Activated CD4-positive, alpha-beta T cell treated with anti-CD3 and anti-CD28 coated beads, Interleukin-2, amount 10 ng/mL, durations not matched to agents 7 days and 5 days (primary cell): ENCODE data around the gene NRXN2. TPM values are rescaled to one million over a fixed set of nuclear protein-coding genes. Genes with fewer than 3 reads are reported as not detected.
A peak's percentile ranks its signal among the peaks of the same experiment; 100 is the strongest.

Source experiments
- CTCF ChIA-PET: fragments of 350-600 bp; sonication (Branson Sonifier 250); formaldehyde crosslinking; loops from one replicate; lab custom pipeline; 2021; ENCODE audit warnings: antibody characterized with exemption; lab: Charles Lee
- POLR2A ChIA-PET: fragments of 350-600 bp; sonication (Branson Sonifier 250); formaldehyde crosslinking; loops from one replicate; lab custom pipeline; 2021; ENCODE audit warnings: antibody characterized with exemption; lab: Charles Lee
- DNase-seq: peaks from one replicate; pipeline ENCODE4 v3.0.0-alpha.2; 2020
- H3K27ac Mint-ChIP-seq: one replicate; pipeline ENCODE4 v1.8.0; 2021; ENCODE audit warnings: mild to moderate bottlenecking, moderate library complexity, mixed read lengths
- H3K27me3 Mint-ChIP-seq: one replicate; pipeline ENCODE4 v1.8.0; 2021; ENCODE audit warnings: mixed read lengths
- H3K36me3 Mint-ChIP-seq: one replicate; pipeline ENCODE4 v1.8.0; 2021; ENCODE audit warnings: low read depth, mixed read lengths
- H3K4me1 Mint-ChIP-seq: one replicate; pipeline ENCODE4 v1.8.0; 2021; ENCODE audit warnings: mixed read lengths
- H3K4me3 Mint-ChIP-seq: one replicate; pipeline ENCODE4 v1.8.0; 2021; ENCODE audit warnings: mild to moderate bottlenecking, moderate library complexity, mixed read lengths
- H3K9me3 Mint-ChIP-seq: one replicate; pipeline ENCODE4 v1.8.0; 2021; ENCODE audit warnings: mixed read lengths
- total RNA-seq, 2 experiments: library from RNA; stranded (reverse); gene quantifications; one replicate each; pipeline ENCODE4 v1.2.3, GENCODE V29; 2021

The NRXN2 gene
- total RNA-seq, 2 experiments from 2014 or later = 0.07 to 0.15 TPM

GRCh38 chr11:64696045-64696444 is 27.0 kb downstream of the NRXN2 start:
- Mint-ChIP-seq H3K36me3 (no peaks in the 10 kb centered on the region), H3K4me3 (no peak overlapping the region), H3K4me1 (peaks cover 11% of the 10 kb centered on the region), H3K27ac (no peak overlapping the region), H3K9me3 (no peaks in the 10 kb centered on the region), H3K27me3 (peaks cover 47% of the 10 kb centered on the region)
- ChIA-PET CTCF (no interaction called here), POLR2A (no interaction called here)
- no peak for DNase-seq

GRCh38 chr11:64695548-64695947 is 27.4 kb downstream of the NRXN2 start:
- Mint-ChIP-seq H3K9me3 (no peaks in the 10 kb centered on the region), H3K4me1 (peaks cover 11% of the 10 kb centered on the region), H3K27ac (no peak overlapping the region), H3K36me3 (no peaks in the 10 kb centered on the region), H3K4me3 (no peak overlapping the region), H3K27me3 (peaks cover 52% of the 10 kb centered on the region)
- ChIA-PET CTCF (no interaction called here), POLR2A (no interaction called here)
- no peak for DNase-seq

GRCh38 chr11:64694821-64695365 is 28.1 kb downstream of the NRXN2 start:
- POLR2A ChIA-PET = no interaction called here
- H3K27me3 Mint-ChIP-seq = peaks cover 48% of the 10 kb centered on the region

GRCh38 chr11:64694026-64694755 is 28.8 kb downstream of the NRXN2 start:
- H3K36me3 Mint-ChIP-seq = no peaks in the 10 kb centered on the region
- H3K27ac Mint-ChIP-seq = no peak overlapping the region
- ChIA-PET CTCF (no interaction called here), POLR2A (no interaction called here)
- H3K27me3 Mint-ChIP-seq = peaks cover 48% of the 10 kb centered on the region
- no peaks in the 10 kb centered on the region for H3K9me3 Mint-ChIP-seq
- no peak for DNase-seq
- H3K4me1 Mint-ChIP-seq = peaks cover 12% of the 10 kb centered on the region
- no peak overlapping the region for H3K4me3 Mint-ChIP-seq

More at GRCh38 chr11:64694821-64695365, 28.1 kb downstream of the NRXN2 start:
- CTCF ChIA-PET = no interaction called here
- Mint-ChIP-seq H3K36me3 (no peaks in the 10 kb centered on the region), H3K4me1 (peaks cover 11% of the 10 kb centered on the region), H3K27ac (peak overlapping the region; percentile 51), H3K4me3 (no peak overlapping the region), H3K9me3 (no peaks in the 10 kb centered on the region)
- no peak for DNase-seq

GRCh38 chr11:64692764-64693331 is 30.1 kb downstream of the NRXN2 start:
- H3K9me3 Mint-ChIP-seq = no peaks in the 10 kb centered on the region
- no peaks in the 10 kb centered on the region for H3K36me3 Mint-ChIP-seq
- POLR2A ChIA-PET = no interaction called here
- peaks cover 23% of the 10 kb centered on the region for H3K4me1 Mint-ChIP-seq
- H3K4me3 Mint-ChIP-seq = no peak overlapping the region
- no peak overlapping the region for H3K27ac Mint-ChIP-seq
- H3K27me3 Mint-ChIP-seq = peaks cover 48% of the 10 kb centered on the region
- CTCF ChIA-PET = no interaction called here
- no peak for DNase-seq

GRCh38 chr11:64691543-64691942 is 31.5 kb downstream of the NRXN2 start:
- no peaks in the 10 kb centered on the region for H3K9me3 Mint-ChIP-seq
- H3K4me1 Mint-ChIP-seq = peaks cover 23% of the 10 kb centered on the region
- no peak for DNase-seq
- CTCF ChIA-PET = interaction anchor here (0.9 to 1.6 kb wide), 2 partner anchors 12 to 13 kb away, joined by 3 read pairs; no protein-coding TSS in a partner anchor
- POLR2A ChIA-PET = no interaction called here
- no peaks in the 10 kb centered on the region for H3K36me3 Mint-ChIP-seq
- H3K27me3 Mint-ChIP-seq = peaks cover 48% of the 10 kb centered on the region
- H3K4me3 Mint-ChIP-seq = no peak overlapping the region
- H3K27ac Mint-ChIP-seq = no peak overlapping the region

- Mint-ChIP-seq H3K4me1 (peaks cover 23% of the 10 kb centered on the region), H3K27ac (no peak overlapping the region), H3K4me3 (no peak overlapping the region), H3K36me3 (no peaks in the 10 kb centered on the region), H3K27me3 (peaks cover 41% of the 10 kb centered on the region), H3K9me3 (no peaks in the 10 kb centered on the region)
- CTCF ChIA-PET = no interaction called here
- no peak for DNase-seq
- POLR2A ChIA-PET = no interaction called here
Observed at GRCh38 chr11:64690235-64690634, 32.8 kb downstream of the NRXN2 start.

- peak overlapping the region; percentile 45 for H3K4me3 Mint-ChIP-seq
- peaks cover 26% of the 10 kb centered on the region for H3K27me3 Mint-ChIP-seq
- H3K4me1 Mint-ChIP-seq = peaks cover 22% of the 10 kb centered on the region
- ChIA-PET POLR2A (interaction anchor here (1.0 kb wide), 1 partner anchor 16 kb away, joined by 6 read pairs; no protein-coding TSS in a partner anchor), CTCF (interaction anchor here (0.6 to 1.9 kb wide), 30 partner anchors 10 to 429 kb away, joined by 3 to 12 read pairs (median 4); no protein-coding TSS in a partner anchor)
- H3K27ac Mint-ChIP-seq = peak overlapping the region; percentile 62
- no peaks in the 10 kb centered on the region for H3K36me3 Mint-ChIP-seq
- H3K9me3 Mint-ChIP-seq = no peaks in the 10 kb centered on the region
- peak; percentile 94 for DNase-seq
Observed at GRCh38 chr11:64688534-64688982, 34.4 kb downstream of the NRXN2 start.

GRCh38 chr11:64687643-64688533 is 35.1 kb downstream of the NRXN2 start:
- peaks cover 19% of the 10 kb centered on the region for H3K27me3 Mint-ChIP-seq
- peaks cover 17% of the 10 kb centered on the region for H3K4me1 Mint-ChIP-seq
- H3K4me3 Mint-ChIP-seq = no peak overlapping the region
- no peaks in the 10 kb centered on the region for H3K36me3 Mint-ChIP-seq
- no peak overlapping the region for H3K27ac Mint-ChIP-seq
- ChIA-PET CTCF (interaction anchor here (0.7 to 1.9 kb wide), 18 partner anchors 9 to 327 kb away, joined by 3 to 12 read pairs (median 4); no protein-coding TSS in a partner anchor), POLR2A (interaction anchor here (1.0 kb wide), 1 partner anchor 17 kb away, joined by 6 read pairs; no protein-coding TSS in a partner anchor)
- no peak for DNase-seq
- no peaks in the 10 kb centered on the region for H3K9me3 Mint-ChIP-seq

GRCh38 chr11:64687204-64687603 is 35.8 kb downstream of the NRXN2 start:
- ChIA-PET POLR2A (no interaction called here), CTCF (no interaction called here)
- Mint-ChIP-seq H3K27me3 (peaks cover 13% of the 10 kb centered on the region), H3K36me3 (no peaks in the 10 kb centered on the region), H3K4me3 (no peak overlapping the region), H3K4me1 (peaks cover 12% of the 10 kb centered on the region), H3K9me3 (no peaks in the 10 kb centered on the region), H3K27ac (no peak overlapping the region)
- DNase-seq = no peak

GRCh38 chr11:64686466-64687170 is 36.4 kb downstream of the NRXN2 start:
- no peak overlapping the region for H3K4me3 Mint-ChIP-seq
- no peak for DNase-seq
- CTCF ChIA-PET = no interaction called here
- POLR2A ChIA-PET = no interaction called here
- peaks cover 11% of the 10 kb centered on the region for H3K4me1 Mint-ChIP-seq
- H3K9me3 Mint-ChIP-seq = no peaks in the 10 kb centered on the region
- H3K27ac Mint-ChIP-seq = no peak overlapping the region
- H3K27me3 Mint-ChIP-seq = peaks cover 7% of the 10 kb centered on the region
- H3K36me3 Mint-ChIP-seq = no peaks in the 10 kb centered on the region

- H3K4me1 Mint-ChIP-seq = peaks cover 11% of the 10 kb centered on the region
- H3K27ac Mint-ChIP-seq = no peak overlapping the region
- peaks cover under 1% of the 10 kb centered on the region for H3K27me3 Mint-ChIP-seq
- no peaks in the 10 kb centered on the region for H3K36me3 Mint-ChIP-seq
- CTCF ChIA-PET = no interaction called here
- no peak for DNase-seq
- H3K9me3 Mint-ChIP-seq = no peaks in the 10 kb centered on the region
- no peak overlapping the region for H3K4me3 Mint-ChIP-seq
- POLR2A ChIA-PET = no interaction called here
Observed at GRCh38 chr11:64685536-64685935, 37.5 kb downstream of the NRXN2 start.
